CD14-positive monocyte (primary cell): ENCODE results near the gene ADPRS. TPM values are rescaled to one million over a fixed set of nuclear protein-coding genes. Genes with fewer than 3 reads are reported as not detected.

Experiments
- DNase-seq, 3 donors: peaks; one replicate each; pipeline ENCODE4 v3.0.0-alpha.2; 2011 to 2022
- H2AFZ ChIP-seq: 2 replicates; pipeline ENCODE4 v1.6.0; 2012; ENCODE audit warnings: mild to moderate bottlenecking, low read depth, low read length, inconsistent platforms; ENCODE audit not compliant: insufficient read depth, poor library complexity, severe bottlenecking
- H3K27ac ChIP-seq, 2 donors: 1 replicate in 1 of 2; 2 replicates in 1 of 2; pipeline ENCODE4 v1.5.1; 2012 to 2013; ENCODE audit warnings: low read length in 2 of 2, control low read depth in 1 of 2, inconsistent platforms in 1 of 2, low read depth in 1 of 2, mild to moderate bottlenecking in 1 of 2
- H3K27me3 ChIP-seq, 2 donors: one replicate each; pipeline versions ENCODE4 v1.6.0 to v1.6.1; 2011 to 2013; ENCODE audit warnings: low read length in 2 of 2; ENCODE audit not compliant: control insufficient read depth in 2 of 2, insufficient read depth in 2 of 2
- H3K36me3 ChIP-seq, 2 donors: replicated peaks in 1 of 2; 1 replicate in 1 of 2; 2 replicates in 1 of 2; pipeline versions ENCODE4 v1.5.1 to v1.6.1; 2012 to 2013; ENCODE audit warnings: low read length in 2 of 2, control low read depth in 1 of 2, inconsistent platforms in 1 of 2, mild to moderate bottlenecking in 1 of 2; ENCODE audit not compliant: insufficient read depth in 2 of 2, control insufficient read depth in 1 of 2
- H3K4me1 ChIP-seq, 2 donors: 1 replicate in 1 of 2; 2 replicates in 1 of 2; pipeline versions ENCODE4 v1.5.1 to v1.6.1; 2012 to 2013; ENCODE audit warnings: low read length in 2 of 2, control low read depth in 1 of 2, inconsistent platforms in 1 of 2, mild to moderate bottlenecking in 1 of 2, moderate library complexity in 1 of 2; ENCODE audit not compliant: insufficient read depth in 2 of 2, control insufficient read depth in 1 of 2
- H3K4me2 ChIP-seq: replicated peaks from 2 replicates; pipeline ENCODE3; 2012; ENCODE audit warnings: low read length, moderate library complexity, mild to moderate bottlenecking; ENCODE audit not compliant: poor library complexity, severe bottlenecking; ENCODE audit errors: extremely low read depth
- H3K4me3 ChIP-seq, 3 experiments: fragments of 200-600 bp in 1 of 3; sonication (generic) in 1 of 3; replicated peaks in 1 of 3; 1 replicate in 2 of 3; 2 replicates in 1 of 3; pipeline ENCODE4 v1.5.1; 2011 to 2013; ENCODE audit warnings: low read length in 3 of 3, mild to moderate bottlenecking in 3 of 3, control low read depth in 2 of 3, low read depth in 2 of 3, inconsistent platforms in 1 of 3, moderate library complexity in 1 of 3
- H3K79me2 ChIP-seq: 2 replicates; pipeline ENCODE4 v1.6.0; 2012; ENCODE audit warnings: mild to moderate bottlenecking, control low read depth, inconsistent platforms, low read length, moderate library complexity; ENCODE audit not compliant: insufficient read depth
- H3K9ac ChIP-seq: 2 replicates; pipeline ENCODE4 v1.6.0; 2017; ENCODE audit warnings: low read length, mild to moderate bottlenecking; ENCODE audit not compliant: insufficient read depth, poor library complexity, severe bottlenecking
- H3K9me3 ChIP-seq, 2 donors: replicated peaks in 1 of 2; 1 replicate in 1 of 2; 2 replicates in 1 of 2; pipeline versions ENCODE4 v1.5.1 to v1.6.1; 2012 to 2013; ENCODE audit warnings: low read length in 2 of 2, control low read depth in 1 of 2; ENCODE audit not compliant: control insufficient read depth in 1 of 2, insufficient read depth in 1 of 2
- H4K20me1 ChIP-seq: 2 replicates; pipeline ENCODE4 v1.6.0; 2012; ENCODE audit warnings: mild to moderate bottlenecking, low read length, control low read depth, moderate library complexity; ENCODE audit not compliant: insufficient read depth
- H3K27ac Mint-ChIP-seq, 7 donors: one replicate each; pipeline ENCODE4 v1.8.0; 2020; ENCODE audit warnings: mild to moderate bottlenecking in 7 of 7, mixed read lengths in 7 of 7, moderate library complexity in 6 of 7, inconsistent platforms in 2 of 7
- H3K27me3 Mint-ChIP-seq, 3 donors: one replicate each; pipeline ENCODE4 v1.8.0; 2021 to 2022; ENCODE audit warnings: low read depth in 3 of 3, mild to moderate bottlenecking in 3 of 3, mixed read lengths in 3 of 3, moderate library complexity in 3 of 3, inconsistent platforms in 1 of 3
- H3K36me3 Mint-ChIP-seq, 2 donors: one replicate each; pipeline ENCODE4 v1.8.0; 2020; ENCODE audit warnings: mixed read lengths in 2 of 2, inconsistent platforms in 1 of 2, mild to moderate bottlenecking in 1 of 2
- H3K4me1 Mint-ChIP-seq: one replicate; pipeline ENCODE4 v1.8.0; 2020; ENCODE audit warnings: mild to moderate bottlenecking, mixed read lengths
- H3K4me3 Mint-ChIP-seq, 2 donors: one replicate each; pipeline ENCODE4 v1.8.0; 2020; ENCODE audit warnings: mild to moderate bottlenecking in 2 of 2, mixed read lengths in 2 of 2, moderate library complexity in 1 of 2
- H3K9me3 Mint-ChIP-seq, 7 donors: one replicate each; pipeline ENCODE4 v1.8.0; 2020 to 2022; ENCODE audit warnings: mixed read lengths in 7 of 7, mild to moderate bottlenecking in 6 of 7, moderate library complexity in 6 of 7, inconsistent platforms in 2 of 7
- WGBS: methylation state at CpG from one replicate; pipeline ENCODE4 v1.1.5; 2013; ENCODE audit warnings: missing lambda C conversion rate; ENCODE audit not compliant: insufficient coverage; 5-methylcytosine and 5-hydroxymethylcytosine counted together
- intact Hi-C, 2 donors: fragments of 100-400 bp; cut with micrococcal nuclease; formaldehyde crosslinking; loops; one replicate each; pipeline versions ENCODE4 v1.15.0 to v1.15.1; 2023
- polyA plus RNA-seq, 3 donors: library from polyadenylated mRNA; depleted of rRNA in 1 of 3; unstranded in 2 of 3; stranded (reverse) in 1 of 3; fragments of 300-500 nt in 2 of 3; fragments of >200 nt in 1 of 3; fragmentation: Illumina TruSeq in 2 of 3; gene quantifications; 1 replicate in 2 of 3; 2 replicates in 1 of 3; pipeline ENCODE4 v1.2.3, GENCODE V29; 2012 to 2021
- TF ChIP-seq, protein P1 (sequence below): fragments of 200-600 bp; IDR thresholded peaks from one replicate; pipeline ENCODE4 v1.8.0; 2022; ENCODE audit warnings: antibody characterized with exemption, mild to moderate bottlenecking

The ADPRS gene
- polyA plus RNA-seq, 3 donors, result 13.4 to 30.6 (median 21.9) TPM

DNA sequence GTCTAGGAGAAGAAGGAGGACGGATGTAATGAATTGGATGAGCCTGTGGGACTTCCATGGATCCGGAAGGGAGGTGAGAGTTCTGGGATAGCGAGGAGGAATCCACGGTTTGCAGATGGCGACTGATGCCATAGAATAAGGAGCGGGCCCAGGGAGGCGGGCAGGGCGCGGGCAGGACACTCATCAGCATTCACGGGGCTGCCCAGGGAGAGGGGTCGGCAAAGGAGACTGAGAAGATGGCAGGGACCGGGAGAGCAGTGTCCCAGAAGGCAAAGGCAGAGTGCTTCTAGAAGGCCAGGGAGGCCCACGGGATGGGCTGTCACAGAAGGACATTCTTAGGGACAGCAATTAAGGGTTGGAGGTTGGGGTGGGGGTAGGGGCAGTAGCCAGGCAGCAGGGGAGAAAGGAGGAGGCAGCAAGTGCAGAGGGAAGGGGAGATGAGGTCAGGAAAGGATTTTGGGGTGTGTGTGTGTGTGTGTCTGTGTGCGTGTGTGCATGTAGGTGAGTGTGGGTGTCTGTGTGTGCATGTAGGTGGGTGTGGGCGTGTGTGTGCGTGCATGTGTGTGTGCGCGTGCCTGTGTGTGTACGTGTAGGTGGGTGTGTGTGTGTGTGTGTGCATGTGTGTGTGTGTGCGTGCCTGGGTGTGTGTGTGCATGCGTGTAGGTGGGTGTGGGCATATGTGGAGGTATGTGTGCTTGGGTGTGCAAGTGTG, 37.5 kb downstream of the ADPRS start:
- Histone ChIP-seq H3K4me3 (peak overlapping the region in 1 of 3 experiments; percentile 68), H3K9ac (no peak overlapping the region), H3K36me3 (no peaks in the 10 kb centered on the region), H3K9me3 (no peaks in the 10 kb centered on the region), H4K20me1 (no peaks in the 10 kb centered on the region), H2AFZ (no peak overlapping the region), H3K27ac (no peak overlapping the region), H3K27me3 (no peaks in the 10 kb centered on the region), H3K79me2 (peaks cover 11% of the 10 kb centered on the region), H3K4me1 (peaks cover 52 to 62% of the 10 kb centered on the region in 2 donors), H3K4me2 (no peak overlapping the region)
- Mint-ChIP-seq H3K9me3 (no peaks in the 10 kb centered on the region), H3K4me1 (peaks cover 54% of the 10 kb centered on the region), H3K36me3 (peaks cover 5 to 9% of the 10 kb centered on the region in 2 donors), H3K27ac (peak overlapping the region in 1 of 7 donors; percentile 80), H3K27me3 (peaks cover 4 to 15% (median 8%) of the 10 kb centered on the region in 3 donors), H3K4me3 (peak overlapping the region; percentile 74 to 82)
- no peak for DNase-seq
- 94% methylated on average over 20 of the region's 21 CpGs for WGBS
- intact Hi-C loops, result no loop called here
- TF ChIP-seq, protein P1, sequence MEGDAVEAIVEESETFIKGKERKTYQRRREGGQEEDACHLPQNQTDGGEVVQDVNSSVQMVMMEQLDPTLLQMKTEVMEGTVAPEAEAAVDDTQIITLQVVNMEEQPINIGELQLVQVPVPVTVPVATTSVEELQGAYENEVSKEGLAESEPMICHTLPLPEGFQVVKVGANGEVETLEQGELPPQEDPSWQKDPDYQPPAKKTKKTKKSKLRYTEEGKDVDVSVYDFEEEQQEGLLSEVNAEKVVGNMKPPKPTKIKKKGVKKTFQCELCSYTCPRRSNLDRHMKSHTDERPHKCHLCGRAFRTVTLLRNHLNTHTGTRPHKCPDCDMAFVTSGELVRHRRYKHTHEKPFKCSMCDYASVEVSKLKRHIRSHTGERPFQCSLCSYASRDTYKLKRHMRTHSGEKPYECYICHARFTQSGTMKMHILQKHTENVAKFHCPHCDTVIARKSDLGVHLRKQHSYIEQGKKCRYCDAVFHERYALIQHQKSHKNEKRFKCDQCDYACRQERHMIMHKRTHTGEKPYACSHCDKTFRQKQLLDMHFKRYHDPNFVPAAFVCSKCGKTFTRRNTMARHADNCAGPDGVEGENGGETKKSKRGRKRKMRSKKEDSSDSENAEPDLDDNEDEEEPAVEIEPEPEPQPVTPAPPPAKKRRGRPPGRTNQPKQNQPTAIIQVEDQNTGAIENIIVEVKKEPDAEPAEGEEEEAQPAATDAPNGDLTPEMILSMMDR, result no peak

DNA sequence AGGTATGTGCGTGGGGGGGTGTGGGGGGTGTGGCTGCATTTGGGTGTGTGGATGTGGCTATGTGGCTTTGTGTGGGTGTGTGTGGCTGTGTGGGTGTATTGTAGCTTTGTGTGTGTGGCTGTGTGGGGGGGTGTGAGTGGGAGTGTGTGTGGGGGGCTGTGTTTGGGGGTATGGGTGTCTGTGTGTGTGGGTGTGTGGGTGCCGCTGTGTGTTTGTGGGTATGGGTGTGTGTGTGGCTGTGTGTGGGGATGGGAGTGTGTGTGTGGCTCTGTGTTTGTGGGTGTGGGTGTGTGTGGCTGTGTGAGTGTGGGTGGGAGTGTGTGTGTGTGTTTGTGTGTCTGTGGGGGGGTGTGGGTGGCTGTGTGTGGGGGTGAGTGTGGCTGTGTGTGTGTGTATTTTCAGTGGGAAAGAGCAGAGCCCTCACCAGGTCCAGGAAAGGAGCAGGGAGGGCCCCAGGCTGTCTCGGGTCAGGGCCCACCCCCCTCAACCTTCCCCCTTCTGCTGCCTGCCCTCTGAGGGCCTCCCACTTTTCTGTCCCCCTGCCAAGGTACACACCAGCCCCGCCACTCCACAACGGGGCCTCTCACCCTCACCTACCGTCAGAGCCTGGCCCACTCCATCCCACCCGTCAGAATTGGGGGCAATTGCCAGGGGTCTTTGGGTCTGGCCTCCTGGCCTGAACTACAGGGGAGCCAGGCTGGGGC, 38.3 kb downstream of the ADPRS start:
- 73% methylated on average over 3 of the region's 7 CpGs for WGBS
- H3K4me3 Mint-ChIP-seq, result no peak overlapping the region
- Histone ChIP-seq H4K20me1 (no peaks in the 10 kb centered on the region), H2AFZ (no peak overlapping the region), H3K36me3 (no peaks in the 10 kb centered on the region), H3K27me3 (no peaks in the 10 kb centered on the region), H3K4me1 (peaks cover 44 to 54% of the 10 kb centered on the region in 2 donors), H3K9ac (no peak overlapping the region), H3K27ac (no peak overlapping the region), H3K4me2 (no peak overlapping the region), H3K9me3 (no peaks in the 10 kb centered on the region), H3K79me2 (peaks cover 3% of the 10 kb centered on the region), H3K4me3 (no peak overlapping the region)
- H3K36me3 Mint-ChIP-seq, result peaks cover 3 to 5% of the 10 kb centered on the region in 2 donors
- TF ChIP-seq, protein P1, result no peak
- no peaks in the 10 kb centered on the region for H3K9me3 Mint-ChIP-seq
- peaks cover 48% of the 10 kb centered on the region for H3K4me1 Mint-ChIP-seq
- H3K27me3 Mint-ChIP-seq, result peaks cover 4 to 15% (median 8%) of the 10 kb centered on the region in 3 donors
- no peak for DNase-seq
- intact Hi-C loops, result no loop called here
- peak overlapping the region in 1 of 7 donors; percentile 50 for H3K27ac Mint-ChIP-seq
